Measurements from ENCODE around the gene PORCN.

- TF ChIP-seq CTCF (IDR thresholded peaks at IDR 0.05) (no peak), POLR2A (IDR thresholded peaks at IDR 0.05) (no peak)
These were observed 30.0 kb upstream of the PORCN start for GRCh38 chrX:48478806-48479205.
